Lower lobe of right lung (tissue), 2 donors: ENCODE measurements around the gene RNF144A. TPM values are rescaled to one million over a fixed set of nuclear protein-coding genes. Genes with fewer than 3 reads are reported as not detected.
A peak's percentile ranks its signal among the peaks of the same experiment; 100 is the strongest.

ENCODE experiments used
- ATAC-seq, 2 donors: fragments of 200-7000 bp; cut with Tn5 transposase; one replicate each; pipeline ENCODE4 v1.9.1; 2020 to 2022; ENCODE audit warnings: mild to moderate bottlenecking in 2 of 2, moderate library complexity in 2 of 2
- DNase-seq: peaks from one replicate; pipeline ENCODE4 v3.0.0-alpha.2; 2020
- H3K27ac ChIP-seq: fragments of 200-600 bp; one replicate; pipeline ENCODE4 v1.8.0; 2022
- H3K27me3 ChIP-seq: fragments of 200-600 bp; one replicate; pipeline ENCODE4 v1.8.0; 2022; ENCODE audit warnings: low read depth
- H3K36me3 ChIP-seq: fragments of 200-600 bp; one replicate; pipeline ENCODE4 v1.8.0; 2022; ENCODE audit warnings: mild to moderate bottlenecking
- H3K4me1 ChIP-seq: fragments of 200-600 bp; one replicate; pipeline ENCODE4 v1.8.0; 2022
- H3K4me3 ChIP-seq: fragments of 200-600 bp; one replicate; pipeline ENCODE4 v1.8.0; 2022; ENCODE audit warnings: mild to moderate bottlenecking
- H3K9me3 ChIP-seq: fragments of 200-600 bp; one replicate; pipeline ENCODE4 v1.8.0; 2022
- intact Hi-C: fragments of 100-400 bp; cut with DNase I; formaldehyde crosslinking; loops from one replicate; pipeline ENCODE4 v1.11.0; 2022
- total RNA-seq: library from RNA; stranded (reverse); fragmentation: NEBNext Ultra II Directional; extraction: Animal tissue kit (Norgen Biotek cat#: 25700); gene quantifications from one replicate; pipeline ENCODE4 v1.2.1, GENCODE V29; 2021
- TF ChIP-seq, protein P1 (sequence below): fragments of 200-600 bp; IDR thresholded peaks from one replicate; pipeline ENCODE4 v1.8.0; 2022; ENCODE audit warnings: antibody characterized with exemption, mild to moderate bottlenecking
- donor health status: DM: no; HTN: yes; CAD: no; lungs with severe emphysema.

RNF144A gene
- total RNA-seq, 1 donor from 2014 or later: 13.9 TPM

DNA sequence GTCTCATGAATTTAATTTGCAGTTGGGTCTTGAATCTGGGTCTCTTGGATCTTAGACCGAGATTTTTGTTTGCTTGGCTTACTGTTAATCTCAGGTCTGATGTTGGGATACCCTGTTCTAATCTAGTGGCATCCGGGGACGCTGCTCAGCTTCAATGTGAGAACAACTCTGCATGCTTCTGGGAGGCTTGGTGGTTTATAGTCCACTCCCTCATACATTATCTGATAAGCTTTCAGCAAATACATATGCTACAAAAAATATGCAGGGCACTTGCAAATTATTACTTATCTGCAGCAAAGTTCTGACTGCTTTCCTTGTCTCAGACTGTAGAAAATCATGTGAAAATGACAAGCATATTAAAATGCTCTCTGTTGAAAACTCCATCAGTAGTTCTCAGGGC is 39.4 kb downstream of the RNF144A start:
- no peaks in the 10 kb centered on the region for H3K27me3 ChIP-seq
- peaks cover 9% of the 10 kb centered on the region for H3K4me1 ChIP-seq
- no peak overlapping the region for H3K4me3 ChIP-seq
- H3K9me3 ChIP-seq: no peaks in the 10 kb centered on the region
- no peak for DNase-seq
- ATAC-seq: no peak
- no peaks in the 10 kb centered on the region for H3K36me3 ChIP-seq
- TF ChIP-seq, protein P1, sequence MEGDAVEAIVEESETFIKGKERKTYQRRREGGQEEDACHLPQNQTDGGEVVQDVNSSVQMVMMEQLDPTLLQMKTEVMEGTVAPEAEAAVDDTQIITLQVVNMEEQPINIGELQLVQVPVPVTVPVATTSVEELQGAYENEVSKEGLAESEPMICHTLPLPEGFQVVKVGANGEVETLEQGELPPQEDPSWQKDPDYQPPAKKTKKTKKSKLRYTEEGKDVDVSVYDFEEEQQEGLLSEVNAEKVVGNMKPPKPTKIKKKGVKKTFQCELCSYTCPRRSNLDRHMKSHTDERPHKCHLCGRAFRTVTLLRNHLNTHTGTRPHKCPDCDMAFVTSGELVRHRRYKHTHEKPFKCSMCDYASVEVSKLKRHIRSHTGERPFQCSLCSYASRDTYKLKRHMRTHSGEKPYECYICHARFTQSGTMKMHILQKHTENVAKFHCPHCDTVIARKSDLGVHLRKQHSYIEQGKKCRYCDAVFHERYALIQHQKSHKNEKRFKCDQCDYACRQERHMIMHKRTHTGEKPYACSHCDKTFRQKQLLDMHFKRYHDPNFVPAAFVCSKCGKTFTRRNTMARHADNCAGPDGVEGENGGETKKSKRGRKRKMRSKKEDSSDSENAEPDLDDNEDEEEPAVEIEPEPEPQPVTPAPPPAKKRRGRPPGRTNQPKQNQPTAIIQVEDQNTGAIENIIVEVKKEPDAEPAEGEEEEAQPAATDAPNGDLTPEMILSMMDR: no peak
- no peak overlapping the region for H3K27ac ChIP-seq
- intact Hi-C loops: no loop called here

DNA sequence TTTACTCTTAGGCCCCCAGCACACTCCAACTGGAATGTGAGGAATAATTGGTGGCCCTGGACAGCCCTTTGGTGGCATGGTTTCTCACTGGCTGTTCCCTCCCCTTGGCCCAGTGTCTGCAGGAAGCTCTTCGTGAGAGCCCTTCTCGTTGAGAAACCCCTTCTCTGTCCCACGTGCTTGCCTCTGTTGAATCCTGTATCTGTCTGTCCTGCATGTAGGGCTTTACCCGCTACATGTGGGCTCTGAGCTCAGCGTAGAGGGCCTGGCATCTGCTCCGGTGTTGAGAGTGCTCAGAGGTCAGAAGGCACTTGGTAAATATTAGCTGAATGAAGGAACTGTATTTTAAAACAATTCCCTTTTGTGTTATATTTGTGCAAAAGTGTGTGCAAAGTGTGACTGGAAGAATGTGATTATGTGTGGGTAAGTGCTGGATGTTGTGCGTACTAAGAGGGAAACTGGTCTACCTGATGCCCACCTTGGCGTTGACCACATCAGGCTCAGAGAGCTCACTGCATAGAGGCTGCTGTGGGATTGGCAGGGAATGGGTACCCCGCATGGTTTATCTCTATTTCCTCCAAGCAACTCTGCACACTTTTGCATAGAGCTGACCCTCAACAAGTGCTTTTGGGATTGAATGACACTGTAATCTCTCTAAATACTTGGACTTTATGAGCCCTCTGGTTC is 40.0 kb downstream of the RNF144A start:
- H3K9me3 ChIP-seq: no peaks in the 10 kb centered on the region
- DNase-seq (no peak), ATAC-seq (peak; percentile 41 to 47)
- intact Hi-C loops: no loop called here
- no peak overlapping the region for H3K4me3 ChIP-seq
- TF ChIP-seq, protein P1: no peak
- H3K27ac ChIP-seq: no peak overlapping the region
- H3K4me1 ChIP-seq: peaks cover 9% of the 10 kb centered on the region
- no peaks in the 10 kb centered on the region for H3K27me3 ChIP-seq
- H3K36me3 ChIP-seq: no peaks in the 10 kb centered on the region

DNA sequence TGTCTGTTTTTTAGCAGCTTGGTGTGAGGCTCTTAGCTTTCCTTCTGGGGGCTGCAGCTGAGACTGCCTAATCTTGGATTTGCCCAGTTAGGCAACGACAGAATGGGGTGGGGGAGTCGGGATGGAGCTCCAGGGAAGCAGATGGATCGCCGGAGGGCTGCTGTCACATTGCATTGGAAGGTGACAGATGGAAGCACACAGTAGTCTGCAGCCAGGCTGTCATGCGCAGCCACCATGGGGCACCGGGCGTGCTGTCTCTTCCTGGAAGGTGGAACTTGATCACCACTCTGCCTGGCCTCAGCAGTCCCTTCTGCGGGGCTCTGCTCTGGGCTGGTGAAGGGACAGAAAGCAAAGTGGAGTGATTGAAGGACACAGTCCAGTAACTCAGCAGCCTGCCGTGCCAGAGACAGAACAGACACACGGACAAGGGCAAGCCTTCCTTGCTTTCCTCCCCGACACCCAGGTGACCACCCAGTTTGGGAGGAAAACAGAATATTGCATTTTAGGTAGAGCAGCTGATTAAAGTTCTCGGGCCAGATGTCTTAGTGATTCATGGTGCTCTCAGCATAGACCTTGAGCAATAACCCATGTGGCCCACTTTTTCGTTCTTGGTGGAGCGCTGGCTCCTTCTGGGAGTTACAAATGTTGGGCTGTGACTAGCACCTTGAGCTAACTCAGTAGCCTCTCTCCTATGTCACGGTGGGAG is 40.9 kb downstream of the RNF144A start:
- DNase-seq (no peak), ATAC-seq (no peak)
- Histone ChIP-seq H3K27me3 (no peaks in the 10 kb centered on the region), H3K9me3 (no peaks in the 10 kb centered on the region), H3K4me1 (peaks cover 9% of the 10 kb centered on the region), H3K27ac (no peak overlapping the region), H3K36me3 (no peaks in the 10 kb centered on the region), H3K4me3 (no peak overlapping the region)
- intact Hi-C loops: no loop called here
- TF ChIP-seq, protein P1: no peak

DNA sequence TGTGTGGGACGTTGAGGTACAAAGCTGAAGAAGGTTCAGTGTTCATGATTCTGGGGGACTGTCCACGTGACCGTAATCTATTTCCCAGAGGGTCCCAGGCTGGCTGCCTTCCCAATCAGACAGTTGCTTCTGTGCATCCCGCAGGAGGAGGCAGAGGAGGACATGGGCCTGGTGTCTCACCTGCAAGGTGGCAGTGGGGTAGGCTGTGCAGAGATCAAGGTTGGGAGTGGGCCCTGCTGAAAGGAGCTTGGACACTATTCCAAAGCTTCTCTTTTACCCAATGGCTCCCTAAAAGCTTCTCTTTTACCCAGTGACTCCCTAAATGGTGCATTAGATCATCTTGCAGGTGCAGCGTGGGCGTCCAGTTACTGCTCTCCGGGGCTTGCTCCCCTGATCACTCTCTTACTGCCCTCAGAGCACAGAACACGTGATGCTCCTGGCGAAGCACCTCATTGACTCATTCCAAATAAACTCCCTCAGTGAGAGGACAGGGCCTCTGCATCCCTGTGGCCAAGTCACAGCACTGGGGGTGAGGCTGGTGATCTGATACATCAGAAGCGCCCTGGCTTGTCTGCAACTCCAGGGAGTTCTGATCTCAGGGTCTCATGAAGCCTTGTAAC is 41.5 kb downstream of the RNF144A start:
- no peak overlapping the region for H3K4me3 ChIP-seq
- ATAC-seq: no peak
- no peaks in the 10 kb centered on the region for H3K9me3 ChIP-seq
- peaks cover 9% of the 10 kb centered on the region for H3K4me1 ChIP-seq
- DNase-seq: no peak
- no peak overlapping the region for H3K27ac ChIP-seq
- TF ChIP-seq, protein P1: no peak
- intact Hi-C loops: no loop called here
- no peaks in the 10 kb centered on the region for H3K27me3 ChIP-seq
- no peaks in the 10 kb centered on the region for H3K36me3 ChIP-seq

DNA sequence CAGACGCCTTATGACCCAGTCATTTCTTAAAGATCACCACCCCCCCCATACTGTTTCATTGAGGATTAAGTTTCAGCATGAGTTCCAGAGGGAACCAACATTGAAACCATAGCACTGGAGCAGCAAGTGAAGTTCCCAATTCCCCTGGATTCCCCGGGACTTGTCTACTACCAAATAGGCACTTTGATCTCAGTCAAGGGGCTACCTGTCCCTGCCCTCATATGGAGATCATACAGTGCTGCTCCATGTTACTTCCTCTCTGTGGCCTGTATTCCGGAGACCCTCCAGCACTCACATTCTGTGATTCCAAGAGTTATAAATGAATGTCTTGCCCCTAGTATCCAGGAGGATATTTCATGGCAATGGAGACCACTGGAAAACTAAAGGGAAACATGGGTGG is 42.5 kb downstream of the RNF144A start:
- no peak for ATAC-seq
- TF ChIP-seq, protein P1: no peak
- Histone ChIP-seq H3K4me1 (peaks cover 9% of the 10 kb centered on the region), H3K9me3 (no peaks in the 10 kb centered on the region), H3K27ac (no peak overlapping the region), H3K27me3 (no peaks in the 10 kb centered on the region), H3K36me3 (no peaks in the 10 kb centered on the region), H3K4me3 (no peak overlapping the region)
- intact Hi-C loops: no loop called here
- no peak for DNase-seq
